ENCODE data around the gene SNAI1.

GRCh38 chr20:50029697-50030461 is 47.1 kb downstream of the SNAI1 start:
- TF ChIP-seq POLR2A (IDR thresholded peaks at IDR 0.05; ENCODE audit: low read depth, low read length) (no peak), TAF1 (IDR thresholded peaks at IDR 0.05; ENCODE audit: borderline replicate concordance, low read depth, low read length) (no peak)

All from GM12892 (cell line).